PC-9 (cell line): ENCODE data around the gene PINLYP. TPM values are rescaled to one million over a fixed set of nuclear protein-coding genes. Genes with fewer than 3 reads are reported as not detected.

Experiments used
- BruUV-seq: library from RNA; stranded (reverse); fragments of 400-500 nt; replicated peaks from 2 replicates; lab custom pipeline; 2021; lab: Mats Ljungman, UMichigan
- CTCF ChIA-PET: fragments of 300-600 bp; sonication (Branson Sonifier 250); formaldehyde crosslinking; loops from one replicate; lab custom pipeline; 2022; ENCODE audit warnings: antibody characterized with exemption; lab: Charles Lee
- POLR2A ChIA-PET: fragments of 300-600 bp; sonication (Branson Sonifier 250); formaldehyde crosslinking; loops from one replicate; lab custom pipeline; 2022; ENCODE audit warnings: antibody characterized with exemption; ENCODE audit not compliant: unreplicated experiment; lab: Charles Lee
- DNase-seq, 2 experiments: peaks; one replicate each; pipeline versions ENCODE4 v3.0.0 to v3.0.0-alpha.2; 2015 to 2022; ENCODE audit warnings: mixed read lengths in 1 of 2
- H2AFZ ChIP-seq: fragments of 200-600 bp; sonication (generic); 2 replicates; pipeline ENCODE4 v1.8.1; 2017; ENCODE audit warnings: antibody characterized with exemption
- H3F3A ChIP-seq: fragments of 200-600 bp; sonication (generic); 2 replicates; pipeline ENCODE4 v1.8.1; 2017; ENCODE audit warnings: antibody characterized with exemption, mild to moderate bottlenecking, low read depth; ENCODE audit not compliant: insufficient read depth
- H3K27ac ChIP-seq: fragments of 200-600 bp; sonication (generic); 2 replicates; pipeline ENCODE4 v1.6.1; 2016; ENCODE audit warnings: mixed run types
- H3K27me3 ChIP-seq: fragments of 200-600 bp; sonication (generic); 2 replicates; pipeline ENCODE4 v1.6.1; 2016; ENCODE audit warnings: low read depth, mixed run types; ENCODE audit not compliant: insufficient read depth
- H3K36me3 ChIP-seq: fragments of 200-600 bp; sonication (generic); 2 replicates; pipeline ENCODE4 v1.6.1; 2016; ENCODE audit warnings: low read depth, mixed run types
- H3K4me1 ChIP-seq: fragments of 200-600 bp; sonication (generic); replicated peaks from 2 replicates; pipeline ENCODE4 v1.6.1; 2016; ENCODE audit warnings: mixed run types; ENCODE audit not compliant: insufficient read depth
- H3K4me2 ChIP-seq: fragments of 200-600 bp; sonication (generic); 2 replicates; pipeline ENCODE4 v1.6.1; 2017; ENCODE audit warnings: mixed run types
- H3K4me3 ChIP-seq: fragments of 200-600 bp; sonication (generic); 2 replicates; pipeline ENCODE4 v1.6.1; 2016; ENCODE audit warnings: mixed run types
- H3K79me2 ChIP-seq: fragments of 200-600 bp; sonication (generic); 2 replicates; pipeline ENCODE4 v1.6.1; 2017; ENCODE audit warnings: low read depth, mixed run types
- H3K9me2 ChIP-seq: fragments of 200-600 bp; sonication (generic); 2 replicates; pipeline ENCODE4 v1.8.1; 2017; ENCODE audit warnings: mild to moderate bottlenecking; ENCODE audit not compliant: insufficient read depth
- H3K9me3 ChIP-seq: fragments of 200-600 bp; sonication (generic); 2 replicates; pipeline ENCODE4 v1.8.1; 2016; ENCODE audit warnings: low read depth; ENCODE audit not compliant: insufficient read depth
- H4K20me1 ChIP-seq: fragments of 200-600 bp; sonication (generic); 2 replicates; pipeline ENCODE4 v1.8.1; 2017; ENCODE audit not compliant: insufficient read depth
- EZH2 ChIP-seq: fragments of 200-600 bp; sonication (generic); IDR thresholded peaks from 2 replicates; pipeline ENCODE4 v1.8.0; 2017; ENCODE audit warnings: antibody characterized with exemption, low read depth
- intact Hi-C: fragments of 100-400 bp; cut with micrococcal nuclease; formaldehyde crosslinking; loops from one replicate; pipeline ENCODE4 v1.10.0; 2022; ENCODE audit not compliant: unreplicated experiment
- total RNA-seq: library from RNA; stranded (reverse); gene quantifications from 2 replicates; pipeline ENCODE4 v1.2.3, GENCODE V29; 2021
- TF ChIP-seq, protein P1 (sequence below): fragments of 200-600 bp; sonication (generic); conservative IDR thresholded peaks from 2 replicates; pipeline ENCODE4 v1.6.1; 2017; ENCODE audit warnings: mixed run types, antibody characterized with exemption, mild to moderate bottlenecking, moderate library complexity

PINLYP gene
- total RNA-seq, 1 experiment from 2014 or later, result 2.0 TPM

DNA sequence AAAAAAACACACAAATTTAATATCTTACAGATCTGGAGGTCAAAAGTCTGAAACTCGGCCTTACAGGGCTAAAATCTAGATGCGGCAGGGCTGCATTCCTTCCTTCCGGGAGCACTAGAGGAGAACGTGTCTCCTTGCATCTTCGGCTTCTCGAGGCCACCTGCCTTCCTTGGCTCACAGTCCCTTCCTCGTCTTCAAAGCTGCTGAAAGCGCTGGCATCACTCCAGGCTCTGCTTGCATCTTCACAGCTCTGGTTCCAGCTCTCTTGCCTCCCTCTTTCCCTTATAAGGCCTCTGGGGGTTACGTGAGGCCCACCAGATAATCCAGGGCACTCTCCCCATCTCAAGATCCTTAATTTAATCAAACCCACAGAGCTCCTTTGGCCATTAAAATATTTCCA is 10.8 kb upstream of the PINLYP start:
- Histone ChIP-seq H3K27ac (no peak overlapping the region), H3K79me2 (no peaks in the 10 kb centered on the region), H3K27me3 (no peaks in the 10 kb centered on the region), H3K4me2 (no peak overlapping the region), H3K4me1 (no peaks in the 10 kb centered on the region), H3K9me3 (no peaks in the 10 kb centered on the region), H3F3A (peaks cover 8% of the 10 kb centered on the region; the same call in 1 of the 2 replicates), H3K9me2 (no peaks in the 10 kb centered on the region), H4K20me1 (no peaks in the 10 kb centered on the region; the same call in 1 of the 2 replicates), H2AFZ (no peak overlapping the region), H3K36me3 (no peaks in the 10 kb centered on the region), H3K4me3 (no peak overlapping the region)
- intact Hi-C loops, result no loop called here
- CTCF ChIA-PET, result no interaction called here
- no peak for TF ChIP-seq EZH2
- TF ChIP-seq, protein P1, sequence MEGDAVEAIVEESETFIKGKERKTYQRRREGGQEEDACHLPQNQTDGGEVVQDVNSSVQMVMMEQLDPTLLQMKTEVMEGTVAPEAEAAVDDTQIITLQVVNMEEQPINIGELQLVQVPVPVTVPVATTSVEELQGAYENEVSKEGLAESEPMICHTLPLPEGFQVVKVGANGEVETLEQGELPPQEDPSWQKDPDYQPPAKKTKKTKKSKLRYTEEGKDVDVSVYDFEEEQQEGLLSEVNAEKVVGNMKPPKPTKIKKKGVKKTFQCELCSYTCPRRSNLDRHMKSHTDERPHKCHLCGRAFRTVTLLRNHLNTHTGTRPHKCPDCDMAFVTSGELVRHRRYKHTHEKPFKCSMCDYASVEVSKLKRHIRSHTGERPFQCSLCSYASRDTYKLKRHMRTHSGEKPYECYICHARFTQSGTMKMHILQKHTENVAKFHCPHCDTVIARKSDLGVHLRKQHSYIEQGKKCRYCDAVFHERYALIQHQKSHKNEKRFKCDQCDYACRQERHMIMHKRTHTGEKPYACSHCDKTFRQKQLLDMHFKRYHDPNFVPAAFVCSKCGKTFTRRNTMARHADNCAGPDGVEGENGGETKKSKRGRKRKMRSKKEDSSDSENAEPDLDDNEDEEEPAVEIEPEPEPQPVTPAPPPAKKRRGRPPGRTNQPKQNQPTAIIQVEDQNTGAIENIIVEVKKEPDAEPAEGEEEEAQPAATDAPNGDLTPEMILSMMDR, result no peak
- BruUV-seq, result no TSS peak
- POLR2A ChIA-PET, result no interaction called here
- no peak for DNase-seq

DNA sequence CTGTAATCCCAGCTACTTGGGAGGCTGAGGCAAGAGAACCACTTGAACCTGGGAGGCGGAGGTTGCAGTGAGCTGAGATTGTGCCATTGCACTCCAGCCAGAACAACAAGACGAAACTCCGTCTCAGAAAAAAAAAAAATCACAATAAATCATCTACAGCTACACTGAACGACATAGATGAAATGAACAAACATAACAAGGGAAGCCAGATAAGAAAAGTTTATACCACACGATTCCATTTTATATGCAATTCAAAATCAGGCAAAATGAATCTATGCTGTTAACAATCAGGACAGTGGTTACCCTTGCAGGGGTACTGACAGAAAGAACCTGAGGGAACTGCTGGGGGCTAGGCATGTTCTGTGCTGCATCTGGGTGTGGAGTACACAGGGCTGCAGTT is 5.9 kb upstream of the PINLYP start:
- Histone ChIP-seq H3K27me3 (no peaks in the 10 kb centered on the region), H2AFZ (no peak overlapping the region), H3K9me3 (no peaks in the 10 kb centered on the region), H3K4me3 (no peak overlapping the region), H3K4me1 (peaks cover 4% of the 10 kb centered on the region; the same call in 1 of the 2 replicates), H3K9me2 (no peaks in the 10 kb centered on the region), H4K20me1 (no peaks in the 10 kb centered on the region; the same call in 1 of the 2 replicates), H3F3A (no peaks in the 10 kb centered on the region), H3K36me3 (no peaks in the 10 kb centered on the region; the same call in 1 of the 2 replicates), H3K79me2 (peaks cover 4% of the 10 kb centered on the region), H3K4me2 (no peak overlapping the region), H3K27ac (no peak overlapping the region)
- no peak for DNase-seq
- intact Hi-C loops, result no loop called here
- TF ChIP-seq, protein P1, result no peak
- TF ChIP-seq EZH2, result no peak
- ChIA-PET CTCF (no interaction called here), POLR2A (no interaction called here)
- BruUV-seq, result no TSS peak

DNA sequence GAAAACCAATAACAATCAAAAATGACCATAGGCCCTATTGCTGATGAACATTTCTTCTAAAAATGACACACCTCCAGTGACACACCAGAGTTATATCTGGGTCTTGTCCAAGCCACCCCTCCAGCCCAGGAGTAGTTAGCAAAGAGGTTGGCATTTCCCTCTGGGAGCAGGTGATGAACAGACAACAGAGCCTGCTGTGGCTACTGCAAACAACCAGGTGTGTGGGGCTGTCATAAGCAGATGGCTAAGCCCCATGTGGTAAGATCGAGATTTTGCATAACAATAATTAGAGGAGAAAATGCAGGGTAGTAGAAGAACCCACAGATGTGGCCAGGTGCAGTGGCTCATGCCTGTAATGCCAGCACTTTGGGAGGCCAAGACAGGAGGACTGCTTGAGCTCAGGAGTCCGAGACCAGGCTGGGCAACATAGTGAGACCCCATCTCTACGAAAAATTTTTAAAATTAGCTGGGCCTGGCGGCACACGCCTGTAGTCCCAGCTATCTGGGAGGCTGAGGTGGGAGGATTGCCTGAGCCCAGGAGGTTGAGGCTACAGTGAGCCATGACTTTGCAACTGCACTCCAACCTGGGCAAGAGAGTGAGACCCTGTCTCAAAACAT is 5.3 kb upstream of the PINLYP start:
- Histone ChIP-seq H3K27me3 (no peaks in the 10 kb centered on the region), H3K4me2 (no peak overlapping the region), H4K20me1 (no peaks in the 10 kb centered on the region; the same call in 1 of the 2 replicates), H3K9me3 (no peaks in the 10 kb centered on the region), H3F3A (no peaks in the 10 kb centered on the region), H3K9me2 (no peaks in the 10 kb centered on the region), H3K27ac (no peak overlapping the region), H3K4me1 (peaks cover 6% of the 10 kb centered on the region; the same call in 1 of the 2 replicates), H2AFZ (no peak overlapping the region), H3K4me3 (no peak overlapping the region), H3K36me3 (no peaks in the 10 kb centered on the region; the same call in 1 of the 2 replicates), H3K79me2 (peaks cover 10% of the 10 kb centered on the region)
- CTCF ChIA-PET, result no interaction called here
- POLR2A ChIA-PET, result no interaction called here
- no peak for TF ChIP-seq EZH2
- TF ChIP-seq, protein P1, result no peak
- intact Hi-C loops, result no loop called here
- BruUV-seq, result no TSS peak
- DNase-seq, result peak; percentile 13 to 63
